Measurements from ENCODE around the gene SPO11.

Gene SPO11

DNA sequence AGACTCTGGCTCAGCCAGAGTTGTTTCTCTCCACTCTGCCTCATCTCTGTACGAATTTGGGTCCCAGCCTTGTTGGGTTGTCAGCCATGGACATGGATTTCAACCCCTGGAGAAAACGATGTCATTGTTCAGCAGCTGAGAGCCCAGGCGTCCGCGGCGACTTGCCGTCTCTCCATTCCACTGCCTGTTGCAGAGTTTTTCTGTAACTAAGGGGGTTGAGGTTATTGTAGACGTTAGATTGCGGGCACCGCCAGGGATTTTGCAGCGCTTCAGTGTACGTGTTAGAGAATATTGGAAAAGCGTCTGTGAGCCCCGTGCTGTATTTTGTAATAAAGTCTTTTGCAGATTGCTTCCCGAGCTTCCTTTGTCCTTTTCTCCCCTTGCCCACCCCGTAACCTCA lies 48.5 kb downstream of the SPO11 start:
- no peak for DNase-seq

DNA sequence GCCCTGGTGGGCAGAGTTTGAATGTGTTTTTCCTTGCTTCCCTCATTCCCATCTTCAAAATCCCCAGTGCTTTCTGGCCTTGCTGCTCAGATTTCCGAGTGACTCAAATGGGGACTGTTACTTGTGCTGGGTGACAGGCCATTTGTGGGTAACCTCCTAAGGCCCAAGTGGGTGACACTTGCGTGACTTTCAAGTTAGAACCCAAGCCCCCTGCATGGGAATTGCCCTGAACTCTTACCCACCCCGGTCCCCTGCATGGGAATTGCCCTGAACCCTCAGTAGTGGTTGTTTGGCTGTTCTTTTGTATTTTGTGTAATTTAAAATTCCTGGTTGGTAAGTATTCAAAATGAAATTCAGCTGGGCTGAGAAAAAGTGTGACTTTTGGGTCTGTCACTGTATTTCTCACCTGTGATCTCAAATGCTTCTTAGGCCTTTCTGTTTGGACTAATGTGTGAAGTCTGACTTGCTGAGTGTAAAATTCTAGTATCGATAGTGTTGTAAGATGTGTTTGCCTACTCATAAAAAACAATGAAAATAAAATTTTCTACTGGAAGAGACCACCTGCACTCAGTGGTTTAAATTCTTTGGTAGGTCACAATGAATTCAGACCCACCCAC lies 49.2 kb downstream of the SPO11 start:
- no peak for DNase-seq

DNA sequence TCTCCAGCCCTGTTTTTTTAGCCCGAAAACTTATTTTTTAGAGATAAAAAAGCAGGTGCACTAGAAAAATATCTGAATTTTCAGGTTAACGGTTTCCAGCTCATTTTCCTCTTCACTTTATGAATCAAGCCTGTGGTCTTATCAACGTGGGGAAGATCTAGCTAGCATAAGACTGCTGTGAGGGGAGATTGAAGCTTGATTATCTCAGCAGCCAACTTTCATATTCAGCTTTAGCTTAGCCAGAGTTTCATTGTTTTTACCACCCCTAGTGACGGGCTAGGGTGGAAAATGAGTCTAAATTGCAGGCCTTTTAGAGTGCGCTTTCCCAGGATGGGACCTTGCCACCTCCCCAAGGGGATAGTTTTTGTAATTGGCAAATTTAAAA lies 49.7 kb downstream of the SPO11 start:
- no peak for DNase-seq

DNA sequence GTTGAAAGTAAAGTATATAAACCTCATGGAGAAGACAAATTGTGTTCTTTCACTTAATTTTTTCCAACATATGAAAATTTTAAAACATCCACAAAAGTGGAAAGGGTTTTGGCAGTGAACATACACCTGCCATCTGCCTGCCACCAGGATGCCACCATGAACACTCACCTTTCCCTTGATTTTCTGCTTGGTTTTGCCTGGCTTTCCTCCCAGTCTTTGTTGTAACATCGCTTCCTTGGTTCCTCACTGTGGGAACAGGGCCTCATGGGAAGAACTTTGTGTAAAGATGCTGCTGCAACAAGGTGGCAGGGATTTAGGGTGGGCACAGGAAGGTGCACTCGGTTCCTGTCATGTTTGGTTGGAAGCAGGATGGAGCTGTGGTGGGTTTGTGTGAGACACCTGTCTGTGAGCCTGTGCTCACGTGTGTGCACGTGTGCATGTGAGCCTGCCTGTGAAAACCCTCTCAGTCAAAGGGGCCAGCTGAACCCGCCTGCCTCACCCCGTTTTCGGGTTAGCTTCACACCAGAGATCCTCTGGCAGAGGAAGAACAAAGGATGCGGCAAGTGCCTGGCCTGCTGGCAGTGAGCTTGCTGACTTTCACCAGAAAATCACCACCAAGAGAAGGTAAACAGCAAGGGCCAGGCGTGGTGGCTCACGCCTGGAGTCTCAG lies 50.6 kb downstream of the SPO11 start:
- DNase-seq: no peak

DNA sequence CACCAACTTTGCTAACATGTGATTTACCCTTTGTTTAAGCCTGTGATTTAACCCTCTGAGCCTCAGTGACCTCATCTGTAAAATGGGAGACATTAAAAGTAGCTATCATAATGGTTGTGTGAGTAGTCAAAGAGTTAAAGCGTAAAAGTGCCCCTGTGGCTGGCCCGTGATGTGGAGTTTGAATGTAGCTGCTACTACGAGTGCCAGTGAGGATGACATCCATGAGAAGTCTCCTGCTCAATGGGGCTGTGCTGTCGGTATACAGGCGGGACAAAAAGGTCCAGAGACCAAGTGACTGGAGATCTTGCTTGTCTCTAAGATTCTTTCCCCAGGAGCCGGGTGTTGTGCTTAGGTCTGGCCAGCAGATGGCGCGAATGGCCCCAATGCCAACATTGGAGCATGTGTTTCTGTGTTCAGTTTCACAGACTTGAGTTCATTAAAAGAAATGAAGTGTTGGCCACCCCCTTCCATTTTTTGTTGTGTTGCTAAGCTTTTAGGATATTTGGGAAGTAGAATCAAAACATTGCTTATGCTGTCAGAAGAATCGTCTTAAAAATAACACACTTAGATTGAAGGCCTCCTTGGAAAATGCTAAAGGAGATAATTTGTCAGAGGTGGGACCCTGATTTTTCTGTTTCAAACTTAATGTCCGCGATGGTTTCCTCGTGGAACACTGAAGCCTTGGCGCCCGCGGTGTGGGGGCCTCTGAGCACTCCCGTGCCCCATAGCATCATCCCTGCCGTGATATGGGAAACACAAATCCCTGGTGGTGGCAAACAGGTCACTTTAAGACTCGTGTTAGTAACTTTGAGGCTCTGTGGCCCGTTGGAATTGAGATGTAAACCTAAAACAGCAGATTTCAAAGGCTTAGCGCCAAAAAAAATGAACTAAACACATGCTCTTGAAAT lies 52.2 kb downstream of the SPO11 start:
- peak; percentile 35 for DNase-seq

DNA sequence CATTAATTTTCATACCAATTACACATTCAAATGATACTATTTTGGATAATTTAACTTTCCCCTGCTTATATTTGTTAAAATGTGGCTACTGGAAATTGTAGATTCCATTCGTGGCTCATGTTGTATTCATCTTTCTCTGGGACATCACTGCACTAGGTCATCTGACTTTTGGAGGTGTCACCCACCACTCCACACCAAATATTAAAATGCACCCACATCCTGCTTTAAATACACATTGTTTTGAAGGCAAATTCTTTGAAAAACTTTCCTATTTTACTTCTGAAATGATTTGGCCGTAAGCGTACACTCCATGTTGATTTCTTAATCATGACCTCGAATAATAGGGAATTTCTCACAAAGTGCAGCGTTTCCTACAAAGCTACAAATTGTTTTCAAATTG lies 52.9 kb downstream of the SPO11 start:
- DNase-seq: no peak

DNA sequence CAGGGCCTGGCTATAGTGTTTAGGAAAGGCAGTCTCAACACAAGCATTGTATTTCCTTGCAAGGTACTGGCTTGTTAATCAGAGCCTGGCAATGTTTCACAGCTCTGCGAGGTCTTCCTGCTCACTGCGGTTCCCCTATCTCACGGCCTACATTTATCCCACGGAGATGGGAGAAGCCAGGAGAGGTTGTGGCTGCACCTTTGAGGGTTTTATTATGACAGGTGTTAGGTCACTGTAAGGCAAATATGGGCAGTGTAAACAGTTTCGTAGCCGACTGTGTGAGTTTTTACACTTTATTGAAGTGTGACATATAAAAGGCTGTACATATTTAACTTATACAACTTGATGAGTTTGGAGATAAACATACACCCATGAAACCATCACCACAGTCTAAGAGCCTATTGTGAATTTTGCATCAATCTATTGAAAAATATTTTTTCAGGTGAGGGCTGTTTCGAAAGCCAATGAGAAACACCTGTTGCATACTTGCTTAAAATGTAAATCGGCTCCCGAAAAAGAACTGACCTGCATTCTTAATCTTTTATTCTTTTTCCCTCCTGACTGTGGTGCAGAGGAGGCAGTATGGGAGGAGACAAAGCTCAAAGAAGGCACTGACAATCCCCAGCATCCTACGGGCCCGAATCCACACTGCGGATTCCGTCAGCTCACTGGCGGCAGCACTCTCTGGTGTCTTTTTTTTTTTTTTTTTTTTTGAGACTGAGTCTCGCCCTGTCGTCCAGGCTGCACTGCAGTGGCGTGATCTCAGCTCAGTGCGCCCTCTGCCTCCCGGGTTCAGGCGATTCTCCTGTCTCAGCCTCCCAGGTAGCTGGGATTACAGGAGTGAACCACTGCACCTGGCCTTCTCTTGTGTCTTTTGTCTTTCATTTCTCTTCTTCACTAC lies 54.1 kb downstream of the SPO11 start:
- DNase-seq: no peak

DNA sequence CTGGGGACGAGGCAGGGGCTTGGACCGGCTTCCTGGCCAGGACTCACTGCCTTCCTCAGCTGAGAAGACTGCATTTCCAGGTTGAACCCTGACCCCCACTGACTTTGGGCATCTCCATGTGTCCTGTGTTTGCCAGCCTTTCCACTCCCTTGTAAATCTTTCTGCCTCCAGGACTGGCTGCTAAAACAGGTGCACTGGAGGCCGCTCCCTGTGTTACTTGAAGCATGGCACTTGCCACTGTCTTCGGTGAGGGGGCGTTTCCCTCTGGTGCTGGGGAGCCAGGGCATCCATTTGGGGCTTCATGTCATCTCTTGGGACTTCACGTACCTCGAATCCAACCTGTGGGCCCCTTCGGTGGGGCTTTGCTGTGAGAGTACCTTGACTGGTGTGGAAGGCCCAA lies 54.9 kb downstream of the SPO11 start:
- DNase-seq: no peak

DNA sequence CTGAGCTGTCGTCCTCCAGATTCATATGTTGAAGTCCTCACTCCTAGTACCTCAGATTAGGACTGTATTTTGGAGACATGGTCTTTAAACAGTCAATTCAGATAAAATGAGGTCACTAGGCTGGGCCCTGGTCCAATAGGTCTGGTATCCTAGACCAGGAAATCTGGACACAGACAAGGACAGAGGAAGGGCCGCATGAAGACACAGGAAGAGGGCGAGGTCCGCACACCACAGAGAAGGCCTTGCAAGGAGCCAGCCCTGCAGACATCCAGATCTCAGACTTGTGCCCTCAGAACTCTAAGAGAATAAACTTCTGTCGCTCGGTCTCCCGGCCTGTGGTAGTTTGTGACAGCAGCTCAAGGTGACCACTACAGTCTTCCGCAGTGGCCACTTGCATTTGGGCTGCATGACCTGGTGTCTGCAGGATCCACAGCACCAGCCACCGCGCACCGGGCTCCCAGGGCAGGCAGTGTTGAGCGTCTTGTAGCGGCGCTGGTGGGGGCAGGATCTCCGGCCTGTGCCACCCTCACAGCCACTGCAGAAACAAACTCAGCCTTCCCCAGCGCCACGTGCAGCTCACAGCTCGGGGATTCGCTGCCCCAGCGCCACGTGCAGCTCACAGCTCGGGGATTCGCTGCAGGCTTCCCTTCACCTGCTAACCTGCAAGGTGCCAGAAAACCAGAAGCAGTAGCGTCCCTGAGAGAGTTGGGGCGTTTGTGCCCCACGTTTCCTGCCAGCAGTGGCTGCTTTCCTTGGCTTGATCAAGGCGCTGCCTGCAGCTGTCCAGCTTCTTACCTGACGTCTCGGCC lies 55.6 kb downstream of the SPO11 start:
- DNase-seq: no peak

DNA sequence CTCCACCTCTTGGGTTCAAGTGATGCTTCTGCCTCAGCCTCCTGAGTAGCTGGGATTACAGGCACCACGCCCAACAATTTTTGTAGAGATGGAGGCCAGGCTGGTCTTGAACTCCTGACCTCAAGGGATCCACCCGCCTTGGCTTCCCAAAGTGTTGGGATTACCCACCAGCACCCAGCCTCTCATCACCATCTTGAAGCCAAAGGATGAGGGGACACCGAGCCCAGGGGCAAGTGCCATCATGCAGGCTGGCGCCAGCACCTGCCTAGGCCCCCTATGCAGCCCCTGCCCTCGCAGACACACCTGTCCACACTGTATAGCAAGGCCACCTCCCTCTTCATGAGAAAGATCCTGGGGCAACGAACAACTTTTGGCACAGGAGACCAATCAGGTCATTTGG lies 56.3 kb downstream of the SPO11 start:
- DNase-seq: no peak

DNA sequence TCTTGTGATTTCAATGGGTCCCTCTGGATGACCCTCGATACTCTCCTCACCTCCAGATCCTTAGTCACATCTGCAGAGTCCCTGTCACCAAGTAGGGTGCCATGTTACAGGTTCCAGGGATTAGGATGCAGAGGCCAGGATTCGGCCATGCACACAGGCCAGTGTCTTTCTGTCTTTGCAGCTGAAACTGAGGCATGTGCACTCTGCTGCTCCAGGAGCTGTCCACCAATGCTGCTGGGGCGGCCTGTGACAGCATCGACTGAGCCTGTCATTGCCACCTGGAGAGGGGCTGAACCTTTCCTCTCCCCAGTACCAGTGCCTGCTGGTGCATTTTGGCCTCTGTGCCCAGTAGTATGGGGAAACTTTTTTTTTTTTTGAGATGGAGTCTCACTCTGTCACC lies 57.2 kb downstream of the SPO11 start:
- no peak for DNase-seq

DNA sequence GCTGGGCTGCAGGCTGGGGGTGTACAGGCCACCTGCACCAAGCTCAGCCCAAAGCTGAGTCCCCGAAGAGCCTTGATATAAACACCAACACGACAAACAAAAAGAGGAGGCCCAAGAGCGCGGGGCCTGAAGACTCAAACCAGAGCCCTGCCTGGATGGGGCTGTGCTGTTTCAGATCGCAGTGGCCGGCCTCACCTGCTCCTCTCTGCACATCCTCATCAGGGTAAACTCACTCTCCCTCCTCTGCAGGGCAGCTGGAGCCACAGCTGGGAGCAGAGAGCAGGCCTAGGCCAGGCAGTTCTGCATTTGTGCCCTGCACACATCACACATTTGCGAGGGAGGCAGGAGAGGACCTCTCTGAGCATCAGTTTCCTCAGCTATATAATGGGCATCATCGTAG lies 57.9 kb downstream of the SPO11 start:
- no peak for DNase-seq

DNA sequence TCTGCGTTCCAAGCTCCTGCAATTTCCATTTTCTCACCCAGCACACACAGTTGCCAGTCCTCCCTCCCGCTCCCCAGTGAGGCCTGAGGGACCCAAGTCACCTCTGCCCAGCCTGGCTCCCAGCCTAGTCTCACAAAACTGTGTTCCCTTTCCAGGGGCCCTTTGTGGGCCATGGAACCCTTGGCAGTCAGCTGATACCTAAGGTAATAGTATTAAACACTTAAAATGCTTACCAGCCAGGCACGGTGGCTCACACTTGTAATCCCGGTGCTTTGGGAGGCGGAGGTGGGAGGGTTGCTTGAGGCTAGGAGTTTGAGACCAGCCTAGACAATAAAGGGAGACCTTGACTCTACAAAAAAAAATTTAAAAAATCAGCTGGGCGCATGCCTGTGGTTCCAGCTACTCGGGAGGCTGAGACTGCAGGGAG lies 58.4 kb downstream of the SPO11 start:
- DNase-seq: no peak

DNA sequence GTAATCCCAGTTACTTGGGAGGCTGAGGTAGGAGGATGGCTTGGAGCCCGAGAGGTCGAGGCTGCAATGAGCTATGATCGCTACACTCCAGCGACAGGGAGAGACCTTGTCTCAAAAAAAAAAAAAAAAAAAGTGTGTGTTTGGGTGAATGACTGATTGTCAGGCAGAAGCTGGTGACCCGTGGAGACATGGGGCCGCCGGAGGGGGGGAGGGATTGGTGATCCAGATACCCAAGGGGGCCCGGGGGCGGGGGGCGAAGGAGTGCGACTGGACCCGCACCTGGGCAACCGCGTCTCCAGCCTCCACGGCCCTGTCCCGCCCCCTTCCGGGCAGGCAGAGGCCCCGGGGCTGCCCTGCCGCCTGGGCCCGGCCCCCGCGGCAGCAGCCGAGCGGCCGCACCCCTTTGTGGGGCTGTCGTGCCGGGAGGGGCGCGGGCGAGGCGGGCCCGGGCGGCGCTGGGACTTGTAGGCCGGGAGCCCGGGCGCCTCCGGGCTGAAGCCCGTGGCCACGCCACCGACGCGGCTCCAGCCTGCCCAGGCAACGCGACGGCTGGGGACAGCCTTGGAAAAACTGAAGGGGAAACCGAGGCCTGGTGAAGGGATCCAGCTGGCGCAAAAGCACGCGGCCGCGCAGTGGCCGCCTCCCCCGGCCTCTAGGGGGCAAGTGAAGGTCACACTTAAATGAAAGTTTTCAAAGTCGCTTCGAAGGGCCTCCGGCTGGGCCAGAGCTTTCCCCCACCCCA lies 59.5 kb downstream of the SPO11 start:
- DNase-seq: peak; percentile 70

DNA sequence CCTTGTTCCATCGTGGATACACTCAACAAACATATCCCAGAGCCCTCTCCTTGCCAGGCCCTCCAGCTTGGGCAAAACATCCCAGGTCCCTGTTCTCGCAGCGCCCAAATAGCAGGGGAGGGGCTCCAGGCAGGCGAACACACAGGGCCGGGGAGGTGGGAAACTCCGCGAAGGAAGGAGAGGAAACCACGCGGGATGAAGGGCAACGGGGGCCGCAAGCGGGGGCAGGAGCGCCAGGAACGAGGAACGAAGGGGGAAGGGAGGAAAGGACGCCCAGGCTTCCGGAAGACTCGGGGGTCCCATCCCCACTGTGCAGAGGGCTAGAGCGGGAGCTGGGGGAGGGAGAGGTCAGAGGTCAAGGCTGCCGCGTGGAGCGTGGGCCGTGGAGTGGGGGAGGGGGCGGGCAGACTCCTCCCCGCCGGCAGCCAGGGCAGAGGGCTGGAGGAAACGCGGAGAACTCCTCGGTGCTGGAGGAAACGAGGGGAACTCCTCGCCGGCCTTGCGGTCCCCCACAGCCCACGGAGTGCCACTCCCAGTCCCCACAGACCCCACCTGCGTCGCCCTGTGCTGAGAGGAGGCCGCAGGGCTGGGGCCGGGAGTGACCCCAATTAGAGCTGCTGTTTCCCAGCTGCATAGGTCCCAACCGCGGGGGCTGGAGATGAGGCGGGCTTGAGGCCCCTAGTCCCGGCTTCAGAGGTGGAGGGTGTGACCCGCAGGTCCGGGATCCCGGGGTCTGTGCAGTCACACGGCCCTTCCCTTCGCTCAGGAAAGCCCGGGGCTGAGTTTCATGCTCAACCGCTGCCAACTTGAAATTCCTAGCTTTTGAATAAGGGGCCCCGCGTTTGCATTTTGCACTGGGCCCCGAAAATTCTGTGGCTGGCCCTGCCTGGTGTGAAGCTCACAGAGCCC lies 60.3 kb downstream of the SPO11 start:
- no peak for DNase-seq

DNA sequence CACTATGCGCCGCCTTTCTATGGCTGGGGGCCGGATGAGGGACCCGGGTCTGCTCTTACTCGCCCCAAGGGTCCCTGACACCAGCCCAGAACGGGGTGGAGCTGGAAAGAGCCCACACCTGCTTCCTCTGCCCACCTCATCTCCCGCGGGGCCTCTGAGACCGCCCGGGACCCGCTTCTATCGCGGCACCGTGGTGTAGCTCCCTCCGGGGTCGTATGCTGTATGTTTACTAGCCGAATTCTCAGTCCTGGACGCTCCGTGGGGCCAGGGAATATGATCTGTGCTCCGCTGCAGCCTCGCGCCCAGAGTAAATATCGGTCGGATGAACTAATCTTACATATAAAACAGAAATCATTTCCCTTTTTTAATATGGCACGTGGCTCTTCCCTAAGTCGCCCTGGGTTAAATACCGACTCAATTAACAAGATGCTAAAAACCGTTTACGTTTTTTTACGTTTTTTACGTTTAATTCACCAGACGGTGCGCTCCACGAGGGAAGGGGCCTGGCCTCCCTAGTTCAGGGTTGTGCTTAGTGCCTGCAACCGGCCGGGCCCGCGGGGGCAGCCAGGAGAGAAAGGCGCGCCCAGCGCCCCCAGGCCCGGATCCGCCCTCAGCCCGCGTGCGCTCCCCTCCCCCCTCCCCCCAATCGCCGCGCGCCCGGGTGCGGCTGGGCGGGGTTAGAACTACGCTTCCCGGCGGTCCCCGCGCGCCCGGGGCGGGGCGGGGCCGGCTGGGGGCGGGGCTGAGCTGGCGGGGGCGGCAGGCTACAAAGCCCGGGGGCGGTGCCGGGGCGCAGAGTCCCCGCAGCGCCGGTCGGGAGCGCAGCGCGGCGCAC lies 61.2 kb downstream of the SPO11 start, which contains the start of gene RBM38:
TSS of gene RBM38 (plus strand) at position 793 of the 835 bp plus-strand sequence. CDS start 186 bp downstream, outside the sequence.
- peak; percentile 35 for DNase-seq

DNA sequence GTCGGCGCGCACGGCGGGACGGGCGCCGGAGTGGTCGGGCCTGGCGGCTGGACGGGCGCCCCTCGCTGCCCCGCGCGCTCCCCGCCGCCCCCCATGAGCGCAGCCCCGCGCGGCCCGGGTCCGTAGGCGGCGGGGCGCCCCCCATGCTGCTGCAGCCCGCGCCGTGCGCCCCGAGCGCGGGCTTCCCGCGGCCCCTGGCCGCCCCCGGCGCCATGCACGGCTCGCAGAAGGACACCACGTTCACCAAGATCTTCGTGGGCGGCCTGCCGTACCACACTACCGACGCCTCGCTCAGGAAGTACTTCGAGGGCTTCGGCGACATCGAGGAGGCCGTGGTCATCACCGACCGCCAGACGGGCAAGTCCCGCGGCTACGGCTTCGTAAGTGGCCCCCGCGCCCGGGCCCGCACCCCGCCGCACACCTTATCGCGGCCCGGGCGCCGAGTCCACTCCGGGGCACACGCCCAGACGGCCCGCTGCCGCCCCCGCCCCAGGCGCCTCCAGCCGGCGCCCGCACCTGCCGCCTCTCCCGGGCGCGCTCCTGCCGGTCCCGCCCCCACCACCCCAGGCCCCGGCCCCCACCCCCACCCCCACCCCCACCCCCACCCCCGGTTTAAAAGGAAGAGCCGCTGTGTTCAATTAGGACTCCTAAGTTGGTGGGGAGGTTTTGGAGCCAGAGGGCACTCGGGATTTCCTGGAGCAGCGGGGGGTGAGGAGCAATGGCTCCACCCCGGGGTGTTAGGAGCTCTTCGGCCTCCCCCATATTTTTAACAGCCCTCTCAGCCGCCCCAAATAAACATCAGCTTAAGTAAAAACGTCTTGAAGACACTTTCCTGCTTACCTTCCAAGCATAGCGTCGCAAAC lies 62.1 kb downstream of the SPO11 start:
- peak; percentile 26 for DNase-seq
